Stimulated activated CD4-positive, alpha-beta T cell treated with anti-CD3 and anti-CD28 coated beads, Interleukin-2, amount 100 ng/mL, for 24 hours (primary cell): Measurements from ENCODE around the gene CNIH1.

Source experiments
- DNase-seq, 2 donors: peaks; one replicate each; pipeline ENCODE4 v3.0.0-alpha.2; 2020

Gene CNIH1

GRCh38 chr14:54440873-54441868 lies at the start of gene CNIH1:
Gene CNIH1 (minus strand): TSS chr14:54441374. CDS start chr14:54441327, 47 bp downstream.
- peak; percentile 95 for DNase-seq

GRCh38 chr14:54490445-54491175 lies 49.4 kb upstream of the CNIH1 start:
- no peak for DNase-seq

GRCh38 chr14:54489731-54490444 lies 48.7 kb upstream of the CNIH1 start:
- no peak for DNase-seq

- DNase-seq: peak in 1 of 2 donors; percentile 10
Measured at GRCh38 chr14:54489318-54489683, 48.1 kb upstream of the CNIH1 start.

- DNase-seq: peak; percentile 90
Measured at GRCh38 chr14:54488646-54489317, 47.6 kb upstream of the CNIH1 start, which contains the start of gene GMFB. Gene GMFB (minus strand): TSS chr14:54488980. CDS start chr14:54488927, 53 bp downstream.

- peak in 1 of 2 donors; percentile 47 for DNase-seq
Measured at GRCh38 chr14:54488318-54488645, 47.1 kb upstream of the CNIH1 start.

GRCh38 chr14:54487771-54488170 lies 46.6 kb upstream of the CNIH1 start:
- DNase-seq: no peak

- DNase-seq: no peak
Measured at GRCh38 chr14:54486685-54487084, 45.5 kb upstream of the CNIH1 start.

GRCh38 chr14:54483846-54484245 lies 42.7 kb upstream of the CNIH1 start:
- DNase-seq: no peak

- no peak for DNase-seq
Measured at GRCh38 chr14:54483073-54483745, 42.0 kb upstream of the CNIH1 start.

GRCh38 chr14:54481695-54482094 lies 40.5 kb upstream of the CNIH1 start:
- DNase-seq: no peak

GRCh38 chr14:54480830-54481562 lies 39.8 kb upstream of the CNIH1 start:
- DNase-seq: no peak

- no peak for DNase-seq
Measured at GRCh38 chr14:54478636-54479215, 37.6 kb upstream of the CNIH1 start.

GRCh38 chr14:54475911-54476310 lies 34.7 kb upstream of the CNIH1 start:
- no peak for DNase-seq

- DNase-seq: no peak
Measured at GRCh38 chr14:54475187-54475899, 34.2 kb upstream of the CNIH1 start.

- no peak for DNase-seq
Measured at GRCh38 chr14:54474232-54474793, 33.1 kb upstream of the CNIH1 start.

GRCh38 chr14:54472315-54472714 lies 31.1 kb upstream of the CNIH1 start:
- DNase-seq: no peak

- DNase-seq: no peak
Measured at GRCh38 chr14:54471641-54472040, 30.5 kb upstream of the CNIH1 start.

- DNase-seq: no peak
Measured at GRCh38 chr14:54470701-54471100, 29.5 kb upstream of the CNIH1 start.

- DNase-seq: no peak
Measured at GRCh38 chr14:54467280-54467679, 26.1 kb upstream of the CNIH1 start.
